ENCODE measurements around the gene SLC9A4. TPM values are rescaled to one million over a fixed set of nuclear protein-coding genes. Genes with fewer than 3 reads are reported as not detected.

Gene SLC9A4
- total and polyA plus RNA-seq, 2 donors (not counting 1 experiment from before 2014, with no cell fraction given), result not detected

DNA sequence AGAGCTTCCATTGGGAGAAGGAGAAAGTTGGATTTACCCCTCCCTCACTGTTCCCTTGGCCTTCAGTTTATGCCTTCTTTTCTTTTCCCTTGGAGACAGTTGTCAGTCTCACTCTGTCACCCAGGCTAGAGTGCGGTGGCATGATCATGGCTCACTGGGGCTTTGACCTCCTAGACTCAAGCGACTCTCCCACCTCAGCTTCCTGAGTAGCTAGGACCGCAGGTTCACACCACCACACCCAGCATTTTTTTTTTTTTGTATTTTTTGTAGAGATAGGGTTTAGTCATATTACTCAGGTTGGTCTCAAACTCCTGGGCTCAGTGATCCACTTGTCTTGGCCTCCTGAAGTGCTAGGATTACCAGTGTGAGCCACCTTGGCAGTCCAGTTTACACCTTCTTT, 49.9 kb downstream of the SLC9A4 start:
- H3K79me2 ChIP-seq (ENCODE audit: control insufficient read depth, insufficient read depth, low read length), result no peaks in the 10 kb centered on the region
- H3K27me3 ChIP-seq (ENCODE audit: control insufficient read depth, insufficient read depth, low read length), result no peaks in the 10 kb centered on the region
- no peaks in the 10 kb centered on the region for H3K9me3 ChIP-seq (ENCODE audit: control insufficient read depth, insufficient read depth, low read depth, low read length)
- H3K36me3 ChIP-seq (ENCODE audit: control insufficient read depth, insufficient read depth, low read length), result no peaks in the 10 kb centered on the region
- no peak overlapping the region for H3K9ac ChIP-seq (ENCODE audit: insufficient read depth, low read length)
- H3K4me3 ChIP-seq (replicated peaks in 1 of 4; ENCODE audit: control extremely low read depth in 1 of 4, insufficient read depth in 1 of 4, low read depth in 3 of 4, low read length in 4 of 4), result no peak overlapping the region
- H3K4me1 ChIP-seq (ENCODE audit: control insufficient read depth, extremely low read depth, insufficient read depth, low read length), result no peaks in the 10 kb centered on the region
- H4K20me1 ChIP-seq (ENCODE audit: control insufficient read depth, extremely low read depth, insufficient read depth, low read length), result no peaks in the 10 kb centered on the region
- no peak overlapping the region for H3K4me2 ChIP-seq (ENCODE audit: extremely low read depth, insufficient read depth, low read length)
- H3K27ac ChIP-seq (ENCODE audit: insufficient read depth, low read length), result no peak overlapping the region
- DNase-seq (ENCODE audit: low read depth in 2 of 2), result no peak
- H2AFZ ChIP-seq (ENCODE audit: low read length), result no peak overlapping the region
- TF ChIP-seq, protein P1, sequence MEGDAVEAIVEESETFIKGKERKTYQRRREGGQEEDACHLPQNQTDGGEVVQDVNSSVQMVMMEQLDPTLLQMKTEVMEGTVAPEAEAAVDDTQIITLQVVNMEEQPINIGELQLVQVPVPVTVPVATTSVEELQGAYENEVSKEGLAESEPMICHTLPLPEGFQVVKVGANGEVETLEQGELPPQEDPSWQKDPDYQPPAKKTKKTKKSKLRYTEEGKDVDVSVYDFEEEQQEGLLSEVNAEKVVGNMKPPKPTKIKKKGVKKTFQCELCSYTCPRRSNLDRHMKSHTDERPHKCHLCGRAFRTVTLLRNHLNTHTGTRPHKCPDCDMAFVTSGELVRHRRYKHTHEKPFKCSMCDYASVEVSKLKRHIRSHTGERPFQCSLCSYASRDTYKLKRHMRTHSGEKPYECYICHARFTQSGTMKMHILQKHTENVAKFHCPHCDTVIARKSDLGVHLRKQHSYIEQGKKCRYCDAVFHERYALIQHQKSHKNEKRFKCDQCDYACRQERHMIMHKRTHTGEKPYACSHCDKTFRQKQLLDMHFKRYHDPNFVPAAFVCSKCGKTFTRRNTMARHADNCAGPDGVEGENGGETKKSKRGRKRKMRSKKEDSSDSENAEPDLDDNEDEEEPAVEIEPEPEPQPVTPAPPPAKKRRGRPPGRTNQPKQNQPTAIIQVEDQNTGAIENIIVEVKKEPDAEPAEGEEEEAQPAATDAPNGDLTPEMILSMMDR (conservative IDR thresholded peaks at IDR 0.05 in 1 of 2, IDR thresholded peaks at IDR 0.05 in 1 of 2; ENCODE audit: low read depth in 1 of 2, low read length in 2 of 2), result no peak
- TF ChIP-seq EZH2 (IDR thresholded peaks at IDR 0.05; ENCODE audit: low read length, missing control alignments), result no peak

DNA sequence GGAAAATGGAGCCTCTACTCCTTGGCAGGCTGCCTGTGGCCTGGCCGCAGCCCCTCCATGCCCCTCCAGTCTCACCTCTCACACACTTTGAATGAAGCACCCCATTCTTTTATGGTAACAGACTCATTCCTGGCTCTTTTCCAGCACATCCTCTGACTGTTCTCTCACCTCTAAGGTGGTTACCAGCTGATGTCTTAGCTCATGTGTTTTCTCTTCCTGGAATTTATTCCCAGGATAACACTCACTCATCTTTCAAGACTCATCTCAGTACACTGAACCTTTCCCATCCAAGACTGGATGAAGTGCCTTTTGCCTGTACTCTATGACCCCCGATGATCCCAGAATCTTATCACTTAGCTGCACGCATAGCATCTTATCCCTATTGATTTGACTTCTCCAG, 50.6 kb downstream of the SLC9A4 start:
- Histone ChIP-seq H3K27me3 (ENCODE audit: control insufficient read depth, insufficient read depth, low read length) (no peaks in the 10 kb centered on the region), H3K9me3 (ENCODE audit: control insufficient read depth, insufficient read depth, low read depth, low read length) (no peaks in the 10 kb centered on the region), H3K79me2 (ENCODE audit: control insufficient read depth, insufficient read depth, low read length) (no peaks in the 10 kb centered on the region), H4K20me1 (ENCODE audit: control insufficient read depth, extremely low read depth, insufficient read depth, low read length) (no peaks in the 10 kb centered on the region), H3K4me2 (ENCODE audit: extremely low read depth, insufficient read depth, low read length) (no peak overlapping the region), H3K9ac (ENCODE audit: insufficient read depth, low read length) (no peak overlapping the region), H3K4me3 (replicated peaks in 1 of 4; ENCODE audit: control extremely low read depth in 1 of 4, insufficient read depth in 1 of 4, low read depth in 3 of 4, low read length in 4 of 4) (no peak overlapping the region), H3K27ac (ENCODE audit: insufficient read depth, low read length) (no peak overlapping the region), H3K4me1 (ENCODE audit: control insufficient read depth, extremely low read depth, insufficient read depth, low read length) (no peaks in the 10 kb centered on the region), H2AFZ (ENCODE audit: low read length) (no peak overlapping the region), H3K36me3 (ENCODE audit: control insufficient read depth, insufficient read depth, low read length) (no peaks in the 10 kb centered on the region)
- TF ChIP-seq, protein P1 (conservative IDR thresholded peaks at IDR 0.05 in 1 of 2, IDR thresholded peaks at IDR 0.05 in 1 of 2; ENCODE audit: low read depth in 1 of 2, low read length in 2 of 2), result no peak
- TF ChIP-seq EZH2 (IDR thresholded peaks at IDR 0.05; ENCODE audit: low read length, missing control alignments), result no peak
- DNase-seq (ENCODE audit: low read depth in 2 of 2), result no peak

DNA sequence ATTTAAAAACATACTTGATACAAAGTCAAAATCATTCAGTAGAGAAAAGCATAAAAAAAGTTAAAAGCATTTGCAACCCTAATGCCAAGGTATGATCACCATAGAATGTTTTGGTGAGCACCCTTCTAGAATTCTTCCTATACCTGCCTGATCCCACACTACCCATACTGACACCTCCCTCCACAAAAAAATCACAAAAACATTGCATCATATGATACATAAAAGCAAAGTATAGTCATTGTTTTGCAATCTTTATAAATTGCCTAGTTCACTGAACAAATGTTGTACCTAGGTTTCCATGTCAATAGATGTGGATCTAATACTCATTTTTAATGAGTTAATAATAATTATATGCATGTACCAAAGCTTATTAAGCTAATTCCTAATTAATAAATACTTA, 54.1 kb downstream of the SLC9A4 start:
- H3K27me3 ChIP-seq (ENCODE audit: control insufficient read depth, insufficient read depth, low read length), result no peaks in the 10 kb centered on the region
- no peak overlapping the region for H3K9ac ChIP-seq (ENCODE audit: insufficient read depth, low read length)
- no peak for DNase-seq (ENCODE audit: low read depth in 2 of 2)
- no peaks in the 10 kb centered on the region for H3K9me3 ChIP-seq (ENCODE audit: control insufficient read depth, insufficient read depth, low read depth, low read length)
- H2AFZ ChIP-seq (ENCODE audit: low read length), result no peak overlapping the region
- no peaks in the 10 kb centered on the region for H4K20me1 ChIP-seq (ENCODE audit: control insufficient read depth, extremely low read depth, insufficient read depth, low read length)
- no peaks in the 10 kb centered on the region for H3K36me3 ChIP-seq (ENCODE audit: control insufficient read depth, insufficient read depth, low read length)
- no peaks in the 10 kb centered on the region for H3K4me1 ChIP-seq (ENCODE audit: control insufficient read depth, extremely low read depth, insufficient read depth, low read length)
- H3K4me2 ChIP-seq (ENCODE audit: extremely low read depth, insufficient read depth, low read length), result no peak overlapping the region
- no peak overlapping the region for H3K27ac ChIP-seq (ENCODE audit: insufficient read depth, low read length)
- no peaks in the 10 kb centered on the region for H3K79me2 ChIP-seq (ENCODE audit: control insufficient read depth, insufficient read depth, low read length)
- TF ChIP-seq, protein P1 (conservative IDR thresholded peaks at IDR 0.05 in 1 of 2, IDR thresholded peaks at IDR 0.05 in 1 of 2; ENCODE audit: low read depth in 1 of 2, low read length in 2 of 2), result no peak
- no peak for TF ChIP-seq EZH2 (IDR thresholded peaks at IDR 0.05; ENCODE audit: low read length, missing control alignments)
- H3K4me3 ChIP-seq (replicated peaks in 1 of 4; ENCODE audit: control extremely low read depth in 1 of 4, insufficient read depth in 1 of 4, low read depth in 3 of 4, low read length in 4 of 4), result no peak overlapping the region

Measured in fibroblast of lung (primary cell).